Pericardium fibroblast (primary cell): ENCODE measurements around the gene TOM1L1. TPM values are rescaled to one million over a fixed set of nuclear protein-coding genes. Genes with fewer than 3 reads are reported as not detected.

Experiments used
- total RNA-seq: library from RNA; depleted of rRNA; stranded (reverse); fragments of >200 nt; gene quantifications from 2 replicates; pipeline ENCODE4 v1.2.3, GENCODE V29; 2015

The TOM1L1 gene
- total RNA-seq: 8.2 and 25.1 TPM in 2 replicates

DNA sequence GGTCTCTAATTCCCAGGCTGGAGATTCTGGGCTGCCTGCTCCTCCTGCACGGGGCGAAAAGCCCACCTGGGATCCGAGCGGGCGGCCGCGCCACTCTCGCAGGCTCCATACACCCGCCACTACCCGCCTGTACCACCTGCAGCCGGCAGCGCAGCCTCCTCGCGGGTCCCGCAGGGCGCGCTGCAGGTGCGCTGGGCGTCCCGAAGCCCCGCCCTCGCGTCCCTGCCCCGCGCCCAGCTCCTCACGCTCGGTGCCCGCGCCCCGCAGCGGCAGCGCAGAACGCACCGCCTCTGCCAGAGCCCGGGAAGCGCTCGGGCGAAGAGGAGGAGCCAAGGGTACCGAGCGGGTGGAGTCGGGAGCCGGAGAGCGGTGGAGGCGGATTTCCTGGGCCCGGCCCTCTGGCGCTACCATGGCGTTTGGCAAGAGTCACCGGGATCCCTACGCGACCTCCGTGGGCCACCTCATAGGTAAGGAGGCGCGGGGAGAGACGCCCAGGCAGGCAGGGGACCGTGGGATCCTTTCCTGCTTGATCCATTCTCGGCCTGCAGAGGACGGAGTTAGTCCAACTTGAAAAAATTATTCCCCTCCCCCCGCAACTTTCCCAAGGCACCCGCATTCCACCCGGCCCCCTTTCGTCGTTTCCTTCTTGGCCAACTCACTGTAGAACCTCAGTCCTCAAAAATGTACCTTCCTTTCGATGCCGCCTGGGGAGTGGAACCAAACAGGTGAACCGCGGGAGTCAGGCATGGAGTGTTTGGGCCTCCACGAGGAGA lies at the start of gene TOM1L1:
TSS of gene TOM1L1 (plus strand) at position 396 of the 773 bp plus-strand sequence. CDS start at position 410, 14 bp downstream.

DNA sequence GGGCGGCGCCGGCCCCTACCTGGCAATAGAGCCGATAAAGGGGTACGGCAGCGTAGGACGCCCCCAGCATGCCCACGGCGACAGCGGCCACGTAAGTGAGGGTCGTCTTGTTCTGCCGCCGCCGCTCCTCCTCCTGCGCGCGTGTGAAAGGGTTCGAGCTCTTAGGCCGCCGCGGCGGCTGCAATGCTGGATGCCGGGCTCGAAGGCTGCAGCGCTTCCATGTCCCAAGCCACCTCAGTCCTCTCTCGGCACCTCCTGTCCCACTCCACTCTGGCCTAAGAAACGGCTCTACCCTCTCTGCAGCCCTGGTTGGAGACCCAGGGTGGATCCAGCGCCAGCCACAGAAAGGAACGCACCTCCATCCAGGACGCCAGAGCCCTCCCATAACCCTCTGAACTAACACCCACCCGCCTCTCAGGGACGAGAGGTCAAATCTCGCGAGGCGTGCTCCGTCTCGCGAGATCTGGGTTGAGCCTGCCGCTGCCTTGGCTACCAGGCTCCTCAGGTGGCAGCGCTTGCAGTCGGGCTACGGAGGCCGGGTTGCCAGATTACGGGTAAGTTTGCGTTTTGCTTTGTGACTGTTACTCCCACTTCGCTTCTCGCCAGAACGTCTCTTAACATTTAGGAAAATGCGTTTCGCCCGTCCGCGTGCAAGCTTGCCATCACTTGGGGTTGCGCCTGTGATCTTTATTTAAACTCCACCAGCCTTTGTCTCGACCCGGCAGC lies 67.8 kb downstream of the TOM1L1 start, which contains the start of the genes COX11 and STXBP4:
TSS of gene COX11 (minus strand) at position 393 of the 726 bp plus-strand sequence. CDS start at position 385, 8 bp downstream.
TSS of gene STXBP4 (plus strand) at position 504 of the 726 bp plus-strand sequence. CDS start 17,455 bp downstream, outside the sequence.

Other genes starting within 250 kb of the TOM1L1 start
- 18.1 and 26.5 TPM in 2 replicates for gene COX11, start 67.8 kb downstream of the TOM1L1 start, total RNA-seq
- 7.0 and 18.6 TPM in 2 replicates for gene STXBP4, start 67.9 kb downstream of the TOM1L1 start, total RNA-seq